Measurements from ENCODE around the gene ANAPC1. TPM values are rescaled to one million over a fixed set of nuclear protein-coding genes. Genes with fewer than 3 reads are reported as not detected.
A peak's percentile ranks its signal among the peaks of the same experiment; 100 is the strongest.
"Not testable (repeated sequence)": the region's sequence is repeated elsewhere in the genome, so short reads cannot be mapped to it uniquely, and the experiment has no call there.

Gene ANAPC1
- total RNA-seq, 1 donor from 2014 or later: 60.6 TPM

GRCh38 chr2:111896024-111896423 lies 12.0 kb upstream of the ANAPC1 start:
- FAIRE-seq (no peak), DNase-seq (ENCODE audit: low read depth) (no peak)
- Histone ChIP-seq H3K4me3 (ENCODE audit: low read depth, low read length) (no peak overlapping the region), H3K27me3 (ENCODE audit: control insufficient read depth, insufficient read depth, low read length) (no peaks in the 10 kb centered on the region), H3K36me3 (ENCODE audit: control insufficient read depth, insufficient read depth, low read length) (no peaks in the 10 kb centered on the region)
- TF ChIP-seq, protein P1, sequence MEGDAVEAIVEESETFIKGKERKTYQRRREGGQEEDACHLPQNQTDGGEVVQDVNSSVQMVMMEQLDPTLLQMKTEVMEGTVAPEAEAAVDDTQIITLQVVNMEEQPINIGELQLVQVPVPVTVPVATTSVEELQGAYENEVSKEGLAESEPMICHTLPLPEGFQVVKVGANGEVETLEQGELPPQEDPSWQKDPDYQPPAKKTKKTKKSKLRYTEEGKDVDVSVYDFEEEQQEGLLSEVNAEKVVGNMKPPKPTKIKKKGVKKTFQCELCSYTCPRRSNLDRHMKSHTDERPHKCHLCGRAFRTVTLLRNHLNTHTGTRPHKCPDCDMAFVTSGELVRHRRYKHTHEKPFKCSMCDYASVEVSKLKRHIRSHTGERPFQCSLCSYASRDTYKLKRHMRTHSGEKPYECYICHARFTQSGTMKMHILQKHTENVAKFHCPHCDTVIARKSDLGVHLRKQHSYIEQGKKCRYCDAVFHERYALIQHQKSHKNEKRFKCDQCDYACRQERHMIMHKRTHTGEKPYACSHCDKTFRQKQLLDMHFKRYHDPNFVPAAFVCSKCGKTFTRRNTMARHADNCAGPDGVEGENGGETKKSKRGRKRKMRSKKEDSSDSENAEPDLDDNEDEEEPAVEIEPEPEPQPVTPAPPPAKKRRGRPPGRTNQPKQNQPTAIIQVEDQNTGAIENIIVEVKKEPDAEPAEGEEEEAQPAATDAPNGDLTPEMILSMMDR (IDR thresholded peaks at IDR 0.05; ENCODE audit: insufficient read depth, low read length, severe bottlenecking): no peak

- Histone ChIP-seq H3K36me3 (ENCODE audit: control insufficient read depth, insufficient read depth, low read length) (no peaks in the 10 kb centered on the region), H3K27me3 (ENCODE audit: control insufficient read depth, insufficient read depth, low read length) (no peaks in the 10 kb centered on the region), H3K4me3 (ENCODE audit: low read depth, low read length) (peak overlapping the region; percentile 92)
- TF ChIP-seq, protein P1 (IDR thresholded peaks at IDR 0.05; ENCODE audit: insufficient read depth, low read length, severe bottlenecking): no peak
- no peak for FAIRE-seq
- no peak for DNase-seq (ENCODE audit: low read depth)
Measured at GRCh38 chr2:111884592-111884964, 585 bp upstream of the ANAPC1 start.

DNA sequence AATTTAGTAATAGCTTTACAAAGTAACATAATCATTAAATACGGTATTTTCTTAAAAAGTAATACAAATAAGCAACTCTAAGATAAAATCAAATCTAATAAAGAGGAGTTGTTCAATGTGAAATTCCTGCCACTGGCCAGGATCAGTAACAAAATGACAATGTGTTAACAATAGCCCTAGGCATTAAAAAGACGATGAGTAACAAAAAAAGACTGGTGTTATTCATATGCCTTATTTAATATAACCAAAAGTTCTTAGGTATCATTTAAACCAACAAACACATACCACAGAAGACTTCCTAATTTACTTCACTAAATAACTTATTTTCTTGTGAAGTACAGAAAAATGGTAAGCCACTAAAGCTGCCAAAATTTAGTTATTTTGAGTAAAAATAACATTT lies 11.2 kb downstream of the ANAPC1 start:
- not testable (repeated sequence) for DNase-seq (ENCODE audit: low read depth); H3K27me3 ChIP-seq (ENCODE audit: control insufficient read depth, insufficient read depth, low read length); FAIRE-seq; H3K36me3 ChIP-seq (ENCODE audit: control insufficient read depth, insufficient read depth, low read length); H3K4me3 ChIP-seq (ENCODE audit: low read depth, low read length)

DNA sequence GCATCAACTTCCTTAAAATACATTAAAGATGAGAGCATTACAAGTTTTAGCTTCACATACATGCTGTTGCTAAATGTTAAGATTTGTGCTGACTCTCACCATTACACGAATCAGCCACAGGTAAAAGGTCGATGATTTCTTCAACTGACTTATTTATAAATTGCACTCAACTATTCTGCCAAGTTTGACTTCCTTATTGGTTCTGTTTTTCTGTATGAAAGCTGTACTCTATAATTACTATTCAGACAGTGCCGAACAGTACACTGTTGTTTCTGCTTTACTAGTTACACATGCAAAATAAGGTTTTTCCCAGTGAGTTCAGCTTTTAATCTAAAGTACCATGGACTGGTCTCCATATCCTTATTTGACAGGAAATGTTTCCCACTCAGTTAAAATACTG lies 18.9 kb downstream of the ANAPC1 start:
- DNase-seq (ENCODE audit: low read depth); H3K27me3 ChIP-seq (ENCODE audit: control insufficient read depth, insufficient read depth, low read length); H3K36me3 ChIP-seq (ENCODE audit: control insufficient read depth, insufficient read depth, low read length); FAIRE-seq; H3K4me3 ChIP-seq (ENCODE audit: low read depth, low read length): not testable (repeated sequence)

- not testable (repeated sequence) for H3K27me3 ChIP-seq (ENCODE audit: control insufficient read depth, insufficient read depth, low read length); DNase-seq (ENCODE audit: low read depth); H3K4me3 ChIP-seq (ENCODE audit: low read depth, low read length); H3K36me3 ChIP-seq (ENCODE audit: control insufficient read depth, insufficient read depth, low read length); FAIRE-seq
Measured at GRCh38 chr2:111860005-111860404, 24.0 kb downstream of the ANAPC1 start.

GRCh38 chr2:111852544-111852943 lies 31.4 kb downstream of the ANAPC1 start:
- not testable (repeated sequence) for FAIRE-seq; H3K27me3 ChIP-seq (ENCODE audit: control insufficient read depth, insufficient read depth, low read length); H3K4me3 ChIP-seq (ENCODE audit: low read depth, low read length); DNase-seq (ENCODE audit: low read depth); H3K36me3 ChIP-seq (ENCODE audit: control insufficient read depth, insufficient read depth, low read length)

- not testable (repeated sequence) for H3K36me3 ChIP-seq (ENCODE audit: control insufficient read depth, insufficient read depth, low read length); H3K4me3 ChIP-seq (ENCODE audit: low read depth, low read length); FAIRE-seq; H3K27me3 ChIP-seq (ENCODE audit: control insufficient read depth, insufficient read depth, low read length); DNase-seq (ENCODE audit: low read depth)
- TF ChIP-seq, protein P1 (IDR thresholded peaks at IDR 0.05; ENCODE audit: insufficient read depth, low read length, severe bottlenecking): peak; percentile 29
Measured at GRCh38 chr2:111850646-111851045, 33.3 kb downstream of the ANAPC1 start.

GRCh38 chr2:111839625-111840282 lies 44.2 kb downstream of the ANAPC1 start:
- H3K27me3 ChIP-seq (ENCODE audit: control insufficient read depth, insufficient read depth, low read length); H3K4me3 ChIP-seq (ENCODE audit: low read depth, low read length); DNase-seq (ENCODE audit: low read depth); H3K36me3 ChIP-seq (ENCODE audit: control insufficient read depth, insufficient read depth, low read length); FAIRE-seq: not testable (repeated sequence)

- H3K36me3 ChIP-seq (ENCODE audit: control insufficient read depth, insufficient read depth, low read length); H3K4me3 ChIP-seq (ENCODE audit: low read depth, low read length); FAIRE-seq; DNase-seq (ENCODE audit: low read depth); H3K27me3 ChIP-seq (ENCODE audit: control insufficient read depth, insufficient read depth, low read length): not testable (repeated sequence)
Measured at GRCh38 chr2:111838992-111839391, 45.0 kb downstream of the ANAPC1 start.

DNA sequence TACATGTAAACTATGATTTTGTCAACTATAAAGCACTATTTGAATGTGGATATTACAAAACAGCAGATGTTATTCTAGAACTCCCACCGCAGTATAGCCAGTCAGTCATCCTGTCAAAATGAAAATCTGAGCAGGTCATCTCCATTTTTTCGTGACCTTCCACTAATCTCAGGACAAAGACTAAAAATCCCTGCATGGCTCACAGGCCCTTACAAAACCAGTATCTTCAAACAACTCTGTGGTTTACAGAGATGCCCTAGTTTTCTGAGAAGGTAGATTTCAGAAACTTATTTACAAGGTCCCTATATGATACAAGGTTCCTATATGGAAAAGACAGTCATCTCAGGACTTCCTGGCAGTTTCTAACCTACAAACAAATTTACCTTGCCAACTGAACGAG lies 49.8 kb downstream of the ANAPC1 start:
- not testable (repeated sequence) for H3K36me3 ChIP-seq (ENCODE audit: control insufficient read depth, insufficient read depth, low read length); FAIRE-seq; H3K4me3 ChIP-seq (ENCODE audit: low read depth, low read length); H3K27me3 ChIP-seq (ENCODE audit: control insufficient read depth, insufficient read depth, low read length); DNase-seq (ENCODE audit: low read depth)

- FAIRE-seq; H3K36me3 ChIP-seq (ENCODE audit: control insufficient read depth, insufficient read depth, low read length); DNase-seq (ENCODE audit: low read depth); H3K4me3 ChIP-seq (ENCODE audit: low read depth, low read length); H3K27me3 ChIP-seq (ENCODE audit: control insufficient read depth, insufficient read depth, low read length): not testable (repeated sequence)
Measured at GRCh38 chr2:111830479-111830878, 53.5 kb downstream of the ANAPC1 start.

GRCh38 chr2:111828217-111828766 lies 55.7 kb downstream of the ANAPC1 start:
- H3K36me3 ChIP-seq (ENCODE audit: control insufficient read depth, insufficient read depth, low read length); DNase-seq (ENCODE audit: low read depth); H3K4me3 ChIP-seq (ENCODE audit: low read depth, low read length); H3K27me3 ChIP-seq (ENCODE audit: control insufficient read depth, insufficient read depth, low read length); FAIRE-seq: not testable (repeated sequence)
